ENCODE measurements around the gene STING1.

Gene STING1

GRCh38 chr5:139458580-139459407, 23.8 kb downstream of the STING1 start:
- TF ChIP-seq TAF1 (IDR thresholded peaks at IDR 0.05; ENCODE audit: borderline replicate concordance, insufficient read depth, low read length) (no peak), SIN3A (IDR thresholded peaks at IDR 0.05; ENCODE audit: borderline replicate concordance, insufficient read depth, low read length) (no peak), REST (IDR thresholded peaks at IDR 0.05; ENCODE audit: insufficient read depth in 1 of 2, low read depth in 2 of 2, low read length in 2 of 2) (no peak), POLR2AphosphoS5 (IDR thresholded peaks at IDR 0.05; ENCODE audit: low read depth, low read length) (no peak), FOXP2 (optimal IDR thresholded peaks at IDR 0.05; ENCODE audit: borderline replicate concordance, extremely low read depth, extremely low read length, insufficient read depth) (no peak)

- TF ChIP-seq POLR2AphosphoS5 (IDR thresholded peaks at IDR 0.05; ENCODE audit: low read depth, low read length), result no peak
- TF ChIP-seq SIN3A (IDR thresholded peaks at IDR 0.05; ENCODE audit: borderline replicate concordance, insufficient read depth, low read length), result no peak
- no peak for TF ChIP-seq REST (IDR thresholded peaks at IDR 0.05; ENCODE audit: insufficient read depth in 1 of 2, low read depth in 2 of 2, low read length in 2 of 2)
- no peak for TF ChIP-seq TAF1 (IDR thresholded peaks at IDR 0.05; ENCODE audit: borderline replicate concordance, insufficient read depth, low read length)
- no peak for TF ChIP-seq FOXP2 (optimal IDR thresholded peaks at IDR 0.05; ENCODE audit: borderline replicate concordance, extremely low read depth, extremely low read length, insufficient read depth)
Measured at GRCh38 chr5:139457653-139458306, 24.8 kb downstream of the STING1 start.

- no peak for TF ChIP-seq TAF1 (IDR thresholded peaks at IDR 0.05; ENCODE audit: borderline replicate concordance, insufficient read depth, low read length)
- TF ChIP-seq POLR2AphosphoS5 (IDR thresholded peaks at IDR 0.05; ENCODE audit: low read depth, low read length), result no peak
- TF ChIP-seq FOXP2 (optimal IDR thresholded peaks at IDR 0.05; ENCODE audit: borderline replicate concordance, extremely low read depth, extremely low read length, insufficient read depth), result no peak
- no peak for TF ChIP-seq SIN3A (IDR thresholded peaks at IDR 0.05; ENCODE audit: borderline replicate concordance, insufficient read depth, low read length)
- TF ChIP-seq REST (IDR thresholded peaks at IDR 0.05; ENCODE audit: insufficient read depth in 1 of 2, low read depth in 2 of 2, low read length in 2 of 2), result no peak
Measured at GRCh38 chr5:139457241-139457640, 25.3 kb downstream of the STING1 start.

- no peak for TF ChIP-seq FOXP2 (optimal IDR thresholded peaks at IDR 0.05; ENCODE audit: borderline replicate concordance, extremely low read depth, extremely low read length, insufficient read depth)
- no peak for TF ChIP-seq REST (IDR thresholded peaks at IDR 0.05; ENCODE audit: insufficient read depth in 1 of 2, low read depth in 2 of 2, low read length in 2 of 2)
- no peak for TF ChIP-seq POLR2AphosphoS5 (IDR thresholded peaks at IDR 0.05; ENCODE audit: low read depth, low read length)
- no peak for TF ChIP-seq TAF1 (IDR thresholded peaks at IDR 0.05; ENCODE audit: borderline replicate concordance, insufficient read depth, low read length)
- no peak for TF ChIP-seq SIN3A (IDR thresholded peaks at IDR 0.05; ENCODE audit: borderline replicate concordance, insufficient read depth, low read length)
Measured at GRCh38 chr5:139456776-139457175, 25.8 kb downstream of the STING1 start.
